ENCODE measurements around the gene ABHD17A.

GRCh38 chr19:1855040-1855827 is 30.1 kb downstream of the ABHD17A start:
- TF ChIP-seq CTCF (IDR thresholded peaks at IDR 0.05) (no peak), EZH2 (IDR thresholded peaks at IDR 0.05) (no peak), EZH2phosphoT487 (IDR thresholded peaks at IDR 0.05) (no peak)

All from neural progenitor cell (in vitro differentiated cells).